TTC549 (cell line): ENCODE data around the gene ERBB3.

Source experiments
- FAIRE-seq: peaks from 2 replicates; lab custom pipeline; 2012; peaks lifted over from hg19 to GRCh38; lab: Jason Lieb, UNC

Gene ERBB3

GRCh38 chr12:56137853-56138571 is 58.0 kb downstream of the ERBB3 start:
- no peak for FAIRE-seq

- FAIRE-seq = no peak
These were observed 62.2 kb downstream of the ERBB3 start for GRCh38 chr12:56141946-56142784.

GRCh38 chr12:56143217-56143616 is 63.3 kb downstream of the ERBB3 start:
- no peak for FAIRE-seq

- no peak for FAIRE-seq
These were observed 63.9 kb downstream of the ERBB3 start for GRCh38 chr12:56143870-56144269.

- FAIRE-seq = no peak
These were observed 65.3 kb downstream of the ERBB3 start for GRCh38 chr12:56145217-56145616.

GRCh38 chr12:56146492-56147460 is 66.8 kb downstream of the ERBB3 start:
- FAIRE-seq = no peak

GRCh38 chr12:56150563-56150962 is 70.6 kb downstream of the ERBB3 start:
- FAIRE-seq = no peak

- FAIRE-seq = no peak
These were observed 71.7 kb downstream of the ERBB3 start for GRCh38 chr12:56151672-56152131.

GRCh38 chr12:56152132-56152755 is 72.3 kb downstream of the ERBB3 start, which contains the start of gene MYL6B:
Gene MYL6B, plus strand, starts transcription at chr12:56152587. Its CDS starts 1,332 bp downstream, at chr12:56153919.
- FAIRE-seq = no peak
